K562 (cell line): Measurements from ENCODE around the gene RNF145. TPM values are rescaled to one million over a fixed set of nuclear protein-coding genes. Genes with fewer than 3 reads are reported as not detected.

Experiments used
- AFF4 ChIP-seq: sonication (generic); formaldehyde crosslinking; IDR thresholded peaks from 2 replicates; pipeline ENCODE4 v1.8.0; 2023; ENCODE audit warnings: mild to moderate bottlenecking, missing genetic modification reagents
- ATF3 ChIP-seq, 2 experiments: fragments of 450-650 bp in 1 of 2; sonication (generic) in 1 of 2; formaldehyde crosslinking in 1 of 2; IDR thresholded peaks in 1 of 2; conservative IDR thresholded peaks in 1 of 2; 2 replicates each; pipeline versions ENCODE4 v1.6.1 to v1.8.1; 2016 to 2023; ENCODE audit warnings: mild to moderate bottlenecking in 2 of 2, moderate library complexity in 2 of 2, inconsistent platforms in 1 of 2, missing genetic modification reagents in 1 of 2
- ATF7 ChIP-seq: fragments of 450-650 bp; IDR thresholded peaks from 2 replicates; pipeline ENCODE4 v1.7.1; 2014; ENCODE audit warnings: mild to moderate bottlenecking, moderate library complexity
- CHCHD3 ChIP-seq: fragments of 250-450 bp; sonication (Bioruptor Pico); IDR thresholded peaks from 2 replicates; pipeline ENCODE4 v2.1.2; 2022; ENCODE audit warnings: mild to moderate bottlenecking
- EGR1 ChIP-seq: fragments of 450-650 bp; conservative IDR thresholded peaks from 2 replicates; pipeline ENCODE4 v1.6.1; 2017; ENCODE audit warnings: mild to moderate bottlenecking
- GMEB1 ChIP-seq: fragments of 250-450 bp; sonication (Bioruptor Pico); IDR thresholded peaks from 2 replicates; pipeline ENCODE4 v1.4.0; 2020; ENCODE audit warnings: mild to moderate bottlenecking
- IRF1 ChIP-seq: sonication (generic); formaldehyde crosslinking; IDR thresholded peaks from 2 replicates; pipeline ENCODE4 v1.8.0; 2022; ENCODE audit warnings: missing genetic modification reagents, mild to moderate bottlenecking, borderline replicate concordance
- IRF2 ChIP-seq: sonication (generic); formaldehyde crosslinking; IDR thresholded peaks from 2 replicates; pipeline ENCODE4 v1.8.1; 2022; ENCODE audit warnings: mild to moderate bottlenecking, missing genetic modification reagents
- KLF6 ChIP-seq: fragments of 250-450 bp; sonication (Bioruptor Pico); IDR thresholded peaks from 2 replicates; pipeline ENCODE4 v1.4.0; 2020; ENCODE audit warnings: mild to moderate bottlenecking, moderate library complexity, borderline replicate concordance
- NFATC3 ChIP-seq: fragments of 450-650 bp; IDR thresholded peaks from 2 replicates; pipeline ENCODE4 v1.6.1; 2017; ENCODE audit warnings: mild to moderate bottlenecking
- PPARD ChIP-seq: fragments of 250-450 bp; sonication (Bioruptor Pico); IDR thresholded peaks from 2 replicates; pipeline ENCODE4 v1.8.0; 2022; ENCODE audit warnings: inconsistent platforms, mild to moderate bottlenecking, moderate library complexity
- TFAM ChIP-seq: fragments of 250-450 bp; sonication (Bioruptor Pico); conservative IDR thresholded peaks from 2 replicates; pipeline ENCODE4 v1.5.0; 2021; ENCODE audit warnings: mild to moderate bottlenecking, moderate library complexity
- ZBTB5 ChIP-seq: fragments of 450-650 bp; IDR thresholded peaks from 2 replicates; pipeline ENCODE4 v1.6.1; 2017; ENCODE audit warnings: antibody characterized with exemption
- ZNF133 ChIP-seq: fragments of 250-450 bp; sonication (Bioruptor Pico); IDR thresholded peaks from 2 replicates; pipeline ENCODE4 v1.4.0; 2020; ENCODE audit warnings: mild to moderate bottlenecking
- ZNF395 ChIP-seq: fragments of 200-800 bp; sonication (Bioruptor generic); IDR thresholded peaks from 2 replicates; pipeline ENCODE4 v1.6.1; 2017; ENCODE audit warnings: missing genetic modification characterization, missing compliant biosample characterization
- polyA plus RNA-seq, 8 experiments: library from polyadenylated mRNA; depleted of rRNA in 4 of 8; stranded (reverse) in 5 of 8; unstranded in 3 of 8; fragments of >200 nt; fragmentation: Nextera tagmentation in 2 of 8; fragmentation: Illumina TruSeq in 1 of 8; extraction: Ambion mirVana in 2 of 8; extraction: Trizol in 1 of 8; gene quantifications; 2 replicates each; pipeline versions ENCODE4 v1.2.1 to v1.2.3, GENCODE V29; 2011 to 2014; ENCODE audit warnings: inconsistent platforms in 1 of 8, missing spikeins in 1 of 8
- total RNA-seq, 7 experiments: library from RNA; depleted of rRNA in 6 of 7; stranded (reverse); fragments of >200 nt in 6 of 7; fragmentation: Illumina TruSeq in 2 of 7; extraction: Trizol in 2 of 7; gene quantifications; 2 replicates each; pipeline versions ENCODE4 v1.2.1 to v1.2.3, GENCODE V29; 2011 to 2021; ENCODE audit warnings: low replicate concordance in 1 of 7

RNF145 gene
- total and polyA plus RNA-seq, 9 of the 15 experiments (the other 6 are each of a cell fraction or from before 2014, with no cell fraction given), result 13.6 to 40.7 (median 25.4) TPM

- TF ChIP-seq ZBTB5, result no peak
- no peak for TF ChIP-seq ZNF133 (CRISPR knock-in tag)
- no peak for TF ChIP-seq KLF6 (CRISPR knock-in tag)
- TF ChIP-seq PPARD (CRISPR knock-in tag), result no peak
- TF ChIP-seq IRF2 (CRISPR knock-in tag), result no peak
- no peak for TF ChIP-seq GMEB1 (CRISPR knock-in tag)
- TF ChIP-seq IRF1 (CRISPR knock-in tag), result no peak
- no peak for TF ChIP-seq CHCHD3 (CRISPR knock-in tag)
- no peak for TF ChIP-seq EGR1
- TF ChIP-seq ATF7, result peak; percentile 52; the same call in 1 of the 2 replicates
- no peak for TF ChIP-seq ZNF395 (CRISPR knock-in tag)
- TF ChIP-seq AFF4 (CRISPR knock-in tag), result no peak
- TF ChIP-seq NFATC3, result no peak
- no peak for TF ChIP-seq TFAM
- TF ChIP-seq ATF3 (IDR thresholded peaks at IDR 0.05), result peak; percentile 91
- peak; percentile 73; the same call in 1 of the 2 replicates for TF ChIP-seq ATF3 (CRISPR knock-in tag; conservative IDR thresholded peaks at IDR 0.05)
Measured at GRCh38 chr5:159178978-159179377, 30.4 kb downstream of the RNF145 start (continued).
